PFSK-1 (cell line): ENCODE results near the gene FBN2.

ENCODE experiments used
- FOXP2 ChIP-seq: optimal IDR thresholded peaks from 2 replicates; pipeline ENCODE3; 2011; ENCODE audit warnings: borderline replicate concordance, control low read depth, inconsistent platforms; ENCODE audit not compliant: insufficient read depth; ENCODE audit errors: extremely low read length, extremely low read depth
- POLR2AphosphoS5 ChIP-seq: IDR thresholded peaks from 2 replicates; pipeline ENCODE4 v1.6.1; 2012; ENCODE audit warnings: low read depth, mild to moderate bottlenecking, control low read depth, low read length, moderate library complexity
- SIN3A ChIP-seq: IDR thresholded peaks from 2 replicates; pipeline ENCODE4 v1.6.1; 2012; ENCODE audit warnings: mild to moderate bottlenecking, low read length, moderate library complexity, borderline replicate concordance; ENCODE audit not compliant: insufficient read depth
- TAF1 ChIP-seq: IDR thresholded peaks from 2 replicates; pipeline ENCODE4 v1.6.1; 2012; ENCODE audit warnings: low read length, control low read depth, borderline replicate concordance; ENCODE audit not compliant: insufficient read depth
- TF ChIP-seq, protein P1 (sequence below), 2 experiments: IDR thresholded peaks; 2 replicates each; pipeline versions ENCODE4 v1.6.1 to v1.8.0; 2011 to 2012; ENCODE audit warnings: low read depth in 2 of 2, low read length in 2 of 2, control low read depth in 1 of 2, inconsistent platforms in 1 of 2, mild to moderate bottlenecking in 1 of 2, moderate library complexity in 1 of 2; ENCODE audit not compliant: insufficient read depth in 1 of 2

Gene FBN2

DNA sequence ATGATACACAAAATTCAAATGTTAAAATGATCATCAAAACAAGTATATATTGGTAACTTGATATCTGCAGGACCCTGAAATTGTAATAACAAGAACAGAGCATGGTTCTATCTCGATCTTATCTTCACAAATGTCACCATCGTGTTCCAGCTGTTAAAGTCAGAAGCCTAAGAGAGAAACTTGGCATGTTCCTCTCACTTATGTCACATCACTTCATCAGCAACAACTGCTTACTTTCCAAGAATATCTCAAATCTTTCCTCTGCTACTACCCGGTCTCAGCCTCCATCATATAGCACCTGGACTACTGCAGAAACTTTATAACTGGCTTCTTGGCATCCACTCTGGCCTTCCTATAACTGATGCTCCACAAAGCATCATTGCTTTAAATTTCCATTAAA is 84.9 kb downstream of the FBN2 start:
- TF ChIP-seq TAF1 (no peak), POLR2AphosphoS5 (no peak), FOXP2 (no peak), SIN3A (no peak)
- TF ChIP-seq, protein P1, sequence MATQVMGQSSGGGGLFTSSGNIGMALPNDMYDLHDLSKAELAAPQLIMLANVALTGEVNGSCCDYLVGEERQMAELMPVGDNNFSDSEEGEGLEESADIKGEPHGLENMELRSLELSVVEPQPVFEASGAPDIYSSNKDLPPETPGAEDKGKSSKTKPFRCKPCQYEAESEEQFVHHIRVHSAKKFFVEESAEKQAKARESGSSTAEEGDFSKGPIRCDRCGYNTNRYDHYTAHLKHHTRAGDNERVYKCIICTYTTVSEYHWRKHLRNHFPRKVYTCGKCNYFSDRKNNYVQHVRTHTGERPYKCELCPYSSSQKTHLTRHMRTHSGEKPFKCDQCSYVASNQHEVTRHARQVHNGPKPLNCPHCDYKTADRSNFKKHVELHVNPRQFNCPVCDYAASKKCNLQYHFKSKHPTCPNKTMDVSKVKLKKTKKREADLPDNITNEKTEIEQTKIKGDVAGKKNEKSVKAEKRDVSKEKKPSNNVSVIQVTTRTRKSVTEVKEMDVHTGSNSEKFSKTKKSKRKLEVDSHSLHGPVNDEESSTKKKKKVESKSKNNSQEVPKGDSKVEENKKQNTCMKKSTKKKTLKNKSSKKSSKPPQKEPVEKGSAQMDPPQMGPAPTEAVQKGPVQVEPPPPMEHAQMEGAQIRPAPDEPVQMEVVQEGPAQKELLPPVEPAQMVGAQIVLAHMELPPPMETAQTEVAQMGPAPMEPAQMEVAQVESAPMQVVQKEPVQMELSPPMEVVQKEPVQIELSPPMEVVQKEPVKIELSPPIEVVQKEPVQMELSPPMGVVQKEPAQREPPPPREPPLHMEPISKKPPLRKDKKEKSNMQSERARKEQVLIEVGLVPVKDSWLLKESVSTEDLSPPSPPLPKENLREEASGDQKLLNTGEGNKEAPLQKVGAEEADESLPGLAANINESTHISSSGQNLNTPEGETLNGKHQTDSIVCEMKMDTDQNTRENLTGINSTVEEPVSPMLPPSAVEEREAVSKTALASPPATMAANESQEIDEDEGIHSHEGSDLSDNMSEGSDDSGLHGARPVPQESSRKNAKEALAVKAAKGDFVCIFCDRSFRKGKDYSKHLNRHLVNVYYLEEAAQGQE (IDR thresholded peaks at IDR 0.05; ENCODE audit: insufficient read depth in 1 of 2, low read depth in 2 of 2, low read length in 2 of 2) = no peak

DNA sequence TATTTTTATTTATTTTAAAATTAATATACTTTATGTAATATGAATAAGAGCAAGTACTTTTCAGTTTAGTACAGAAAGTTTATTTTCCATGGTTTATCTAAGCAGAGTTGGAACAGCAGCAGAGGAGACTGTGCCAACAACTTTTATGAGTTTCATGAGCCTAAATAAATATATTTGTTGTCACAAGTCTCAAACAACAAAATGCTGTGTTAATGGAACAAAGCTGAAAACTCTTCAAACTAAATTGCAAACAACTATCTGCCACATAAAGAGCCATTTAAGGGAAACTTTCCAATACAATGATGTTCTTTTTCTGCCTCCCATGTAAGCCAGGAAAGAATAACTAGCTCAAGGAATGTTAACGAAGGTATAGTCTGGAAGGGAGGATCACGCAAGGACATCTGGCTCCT is 96.1 kb downstream of the FBN2 start:
- no peak for TF ChIP-seq SIN3A
- TF ChIP-seq, protein P1 (IDR thresholded peaks at IDR 0.05; ENCODE audit: insufficient read depth in 1 of 2, low read depth in 2 of 2, low read length in 2 of 2) = no peak
- TF ChIP-seq TAF1 = no peak
- TF ChIP-seq FOXP2 = no peak
- no peak for TF ChIP-seq POLR2AphosphoS5

GRCh38 chr5:128441165-128441564 is 96.9 kb downstream of the FBN2 start:
- TF ChIP-seq SIN3A = no peak
- no peak for TF ChIP-seq POLR2AphosphoS5
- TF ChIP-seq, protein P1 (IDR thresholded peaks at IDR 0.05; ENCODE audit: insufficient read depth in 1 of 2, low read depth in 2 of 2, low read length in 2 of 2) = no peak
- TF ChIP-seq FOXP2 = no peak

GRCh38 chr5:128436749-128437188 is 101.3 kb downstream of the FBN2 start:
- TF ChIP-seq, protein P1 (IDR thresholded peaks at IDR 0.05; ENCODE audit: insufficient read depth in 1 of 2, low read depth in 2 of 2, low read length in 2 of 2) = no peak
- no peak for TF ChIP-seq POLR2AphosphoS5
- TF ChIP-seq FOXP2 = no peak
- no peak for TF ChIP-seq TAF1
- TF ChIP-seq SIN3A = no peak

DNA sequence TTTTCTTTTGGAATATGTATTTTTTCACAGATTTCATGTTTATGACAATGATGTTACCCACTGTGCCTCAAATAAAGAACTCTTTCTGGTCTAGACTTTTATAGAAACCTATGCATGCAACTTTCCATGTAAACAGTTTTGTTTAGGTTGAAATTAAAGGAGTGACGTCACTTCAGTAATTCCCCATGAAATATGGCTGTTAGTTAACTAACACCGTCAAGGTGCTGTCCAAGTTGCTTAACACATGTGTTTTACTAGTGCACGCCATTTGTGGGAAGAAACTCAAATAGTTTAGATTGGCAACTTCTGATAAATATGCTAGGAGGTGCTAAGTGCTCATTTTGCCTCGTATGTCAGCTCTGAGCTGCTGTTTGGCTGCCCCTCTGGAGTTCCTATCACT is 102.2 kb downstream of the FBN2 start:
- TF ChIP-seq FOXP2 (no peak), SIN3A (no peak), TAF1 (no peak), POLR2AphosphoS5 (no peak)
- TF ChIP-seq, protein P1 (IDR thresholded peaks at IDR 0.05; ENCODE audit: insufficient read depth in 1 of 2, low read depth in 2 of 2, low read length in 2 of 2) = no peak
